IMR-90 (cell line): ENCODE results near the gene SH3BP4. TPM values are rescaled to one million over a fixed set of nuclear protein-coding genes. Genes with fewer than 3 reads are reported as not detected.
A peak's percentile ranks its signal among the peaks of the same experiment; 100 is the strongest.

ENCODE experiments used
- ATAC-seq: fragments of 200-7000 bp; cut with Tn5 transposase; 2 replicates; pipeline ENCODE4 v1.9.1; 2020; ENCODE audit warnings: low read depth, mild to moderate bottlenecking, moderate library complexity
- BruUV-seq: library from RNA; stranded (reverse); fragments of 400-500 nt; replicated peaks from 2 replicates; lab custom pipeline; 2021; lab: Mats Ljungman, UMichigan
- CTCF ChIA-PET: fragments of 300-600 bp; formaldehyde crosslinking; extraction: SDS; loops from one replicate; lab custom pipeline; 2021; ENCODE audit warnings: antibody characterized with exemption; lab: Yijun Ruan, JAX
- POLR2A ChIA-PET: fragments of 300-600 bp; sonication (Branson Sonifier 250); formaldehyde crosslinking; loops from one replicate; lab custom pipeline; 2022; ENCODE audit warnings: antibody characterized with exemption; ENCODE audit not compliant: unreplicated experiment; lab: Charles Lee
- DNase-seq: peaks from one replicate; pipeline ENCODE4 v3.0.0; 2013
- H2AFZ ChIP-seq: replicated peaks from 2 replicates; pipeline ENCODE3; 2013; ENCODE audit warnings: low read length, mild to moderate bottlenecking; ENCODE audit not compliant: poor library complexity
- H2AK5ac ChIP-seq: 2 replicates; pipeline ENCODE4 v1.6.1; 2013; ENCODE audit warnings: low read depth, low read length, inconsistent platforms
- H2AK9ac ChIP-seq: replicated peaks from 2 replicates; pipeline ENCODE3; 2013; ENCODE audit warnings: mild to moderate bottlenecking, low read depth, low read length, moderate library complexity; ENCODE audit not compliant: poor library complexity
- H2BK120ac ChIP-seq: 2 replicates; pipeline ENCODE4 v1.6.1; 2013; ENCODE audit warnings: low read depth, low read length, inconsistent platforms
- H2BK15ac ChIP-seq: 3 replicates; pipeline ENCODE4 v1.6.1; 2013; ENCODE audit warnings: low read depth, low read length, inconsistent platforms
- H2BK20ac ChIP-seq: 2 replicates; pipeline ENCODE4 v1.6.1; 2013; ENCODE audit warnings: low read depth, mild to moderate bottlenecking, inconsistent platforms, low read length, moderate library complexity
- H2BK5ac ChIP-seq: 2 replicates; pipeline ENCODE4 v1.6.1; 2013; ENCODE audit warnings: mild to moderate bottlenecking, low read depth, low read length, inconsistent platforms; ENCODE audit not compliant: poor library complexity, severe bottlenecking
- H3K14ac ChIP-seq: replicated peaks from 2 replicates; pipeline ENCODE4 v1.6.1; 2013; ENCODE audit warnings: low read depth, low read length, inconsistent platforms
- H3K18ac ChIP-seq: 2 replicates; pipeline ENCODE4 v1.6.1; 2013; ENCODE audit warnings: low read depth, low read length, control low read depth
- H3K23ac ChIP-seq: 2 replicates; pipeline ENCODE4 v1.6.1; 2013; ENCODE audit warnings: low read depth, low read length, inconsistent platforms
- H3K27ac ChIP-seq: 2 replicates; pipeline ENCODE4 v1.5.1; 2013; ENCODE audit warnings: mild to moderate bottlenecking, control low read depth, low read length; ENCODE audit not compliant: insufficient read depth
- H3K27me3 ChIP-seq: 2 replicates; pipeline ENCODE4 v1.6.1; 2013; ENCODE audit warnings: low read length; ENCODE audit not compliant: control insufficient read depth, insufficient read depth
- H3K36me3 ChIP-seq: 2 replicates; pipeline ENCODE4 v1.6.1; 2013; ENCODE audit warnings: low read length, mixed read lengths; ENCODE audit not compliant: control insufficient read depth, insufficient read depth
- H3K4ac ChIP-seq: 2 replicates; pipeline ENCODE4 v1.6.1; 2013; ENCODE audit warnings: low read depth, low read length, inconsistent platforms
- H3K4me1 ChIP-seq: 2 replicates; pipeline ENCODE4 v1.6.1; 2013; ENCODE audit warnings: low read length, mixed read lengths; ENCODE audit not compliant: control insufficient read depth, insufficient read depth
- H3K4me2 ChIP-seq: 2 replicates; pipeline ENCODE4 v1.6.1; 2013; ENCODE audit warnings: low read depth, mild to moderate bottlenecking, control low read depth, low read length, moderate library complexity
- H3K4me3 ChIP-seq: 2 replicates; pipeline ENCODE4 v1.5.1; 2013; ENCODE audit warnings: low read depth, mild to moderate bottlenecking, control low read depth, low read length, moderate library complexity; ENCODE audit not compliant: insufficient read depth
- H3K56ac ChIP-seq: 2 replicates; pipeline ENCODE4 v1.6.1; 2013; ENCODE audit warnings: low read length, inconsistent platforms; ENCODE audit not compliant: insufficient read depth; ENCODE audit errors: extremely low read depth
- H3K79me1 ChIP-seq, 2 experiments: 2 replicates each; pipeline ENCODE4 v1.6.1; 2013; ENCODE audit warnings: low read length in 2 of 2, inconsistent platforms in 1 of 2, low read depth in 1 of 2
- H3K9ac ChIP-seq: 2 replicates; pipeline ENCODE4 v1.6.1; 2013; ENCODE audit warnings: low read depth, low read length, control low read depth
- H3K9me1 ChIP-seq: 2 replicates; pipeline ENCODE4 v1.6.1; 2013; ENCODE audit warnings: low read length, inconsistent platforms; ENCODE audit not compliant: insufficient read depth
- H3K9me3 ChIP-seq: 2 replicates; pipeline ENCODE4 v1.6.1; 2013; ENCODE audit warnings: low read length; ENCODE audit not compliant: control insufficient read depth, insufficient read depth
- H4K20me1 ChIP-seq: 2 replicates; pipeline ENCODE4 v1.6.1; 2013; ENCODE audit warnings: low read length, inconsistent platforms; ENCODE audit not compliant: insufficient read depth
- H4K5ac ChIP-seq: 2 replicates; pipeline ENCODE4 v1.6.1; 2013; ENCODE audit warnings: mild to moderate bottlenecking, low read depth, low read length, control low read depth
- H4K8ac ChIP-seq, 2 experiments: 2 replicates each; pipeline ENCODE4 v1.6.1; 2013; ENCODE audit warnings: low read depth in 2 of 2, low read length in 2 of 2, control low read depth in 1 of 2, inconsistent platforms in 1 of 2
- H4K91ac ChIP-seq: 2 replicates; pipeline ENCODE4 v1.6.1; 2013; ENCODE audit warnings: low read depth, low read length, inconsistent platforms; ENCODE audit not compliant: insufficient read depth
- CEBPB ChIP-seq: IDR thresholded peaks from 2 replicates; pipeline ENCODE4 v1.6.1; 2012; ENCODE audit warnings: low read depth, low read length, improper control_type of control experiment
- CTCF ChIP-seq: conservative IDR thresholded peaks from 2 replicates; pipeline ENCODE4 v1.5.1; 2012; ENCODE audit warnings: mild to moderate bottlenecking, low read depth, low read length, improper control_type of control experiment
- whole genome bisulfite sequencing, 2 experiments: methylation state at CpG; one replicate each; pipeline versions ENCODE4 v1.1.5 to v1.1.7; 2013; ENCODE audit warnings: missing lambda C conversion rate in 2 of 2; ENCODE audit not compliant: insufficient read length in 1 of 2; ENCODE audit errors: extremely low coverage in 2 of 2; 5-methylcytosine and 5-hydroxymethylcytosine counted together
- dilution Hi-C: fragments of 300-500 bp; cut with HindIII; formaldehyde crosslinking; loops from one replicate; pipeline ENCODE4 v1.14.3; 2018; ENCODE audit warnings: low sequenced_read_pairs; ENCODE audit not compliant: unreplicated experiment
- in situ Hi-C: fragments of 300-500 bp; cut with MboI; formaldehyde crosslinking; loops from 3 replicates; pipeline ENCODE4 v1.14.3; 2019; ENCODE audit warnings: low sequenced_read_pairs, inconsistent platforms, mixed read lengths
- intact Hi-C: fragments of 100-400 bp; cut with micrococcal nuclease; formaldehyde crosslinking; loops from 2 replicates; pipeline ENCODE4 v1.10.0; 2022
- polyA plus RNA-seq, 3 experiments: library from polyadenylated mRNA; depleted of rRNA; stranded (reverse); fragments of >200 nt; gene quantifications; 2 replicates each; pipeline ENCODE4 v1.2.3, GENCODE V29; 2012; ENCODE audit warnings: low replicate concordance in 1 of 3
- total RNA-seq: library from RNA; depleted of rRNA; stranded (reverse); fragments of >200 nt; gene quantifications from 2 replicates; pipeline ENCODE4 v1.2.3, GENCODE V29; 2012

Gene SH3BP4
- total and polyA plus RNA-seq, 2 of the 4 experiments (the other 2 are of a cell fraction) = 104 to 122 TPM

- Histone ChIP-seq H3K27me3 (no peaks in the 10 kb centered on the region), H3K23ac (no peak overlapping the region), H3K9me1 (no peaks in the 10 kb centered on the region; the same call in 1 of the 2 replicates), H2AK5ac (no peak overlapping the region), H3K36me3 (no peaks in the 10 kb centered on the region), H4K8ac (no peak overlapping the region), H3K4me2 (no peak overlapping the region), H3K4me3 (no peak overlapping the region), H3K79me1 (no peaks in the 10 kb centered on the region), H2BK120ac (no peak overlapping the region), H3K9me3 (no peaks in the 10 kb centered on the region; the same call in 1 of the 2 replicates), H4K91ac (no peak overlapping the region), H2AFZ (no peak overlapping the region), H3K27ac (no peak overlapping the region), H3K14ac (no peak overlapping the region), H3K56ac (no peak overlapping the region), H2BK15ac (no peak overlapping the region), H2BK5ac (no peak overlapping the region), H4K20me1 (no peaks in the 10 kb centered on the region), H2BK20ac (no peak overlapping the region), H4K5ac (no peak overlapping the region), H3K4me1 (peaks cover 2% of the 10 kb centered on the region), H3K18ac (no peak overlapping the region), H3K9ac (no peak overlapping the region), H3K4ac (no peak overlapping the region), H2AK9ac (no peak overlapping the region)
- dilution Hi-C loops (no loop called here), in situ Hi-C loops (no loop called here), intact Hi-C loops (no loop called here)
- peak; percentile 27 for DNase-seq
- TF ChIP-seq CEBPB (no peak), CTCF (no peak)
- BruUV-seq = no TSS peak
- POLR2A ChIA-PET = no interaction called here
- no CpG with 5 or more reads among the region's 3 CpGs for WGBS, 2 experiments
- no peak for ATAC-seq
- CTCF ChIA-PET = no interaction called here
Measured at GRCh38 chr2:234919711-234920110, 32.1 kb upstream of the SH3BP4 start.
